ENCODE data around the gene CAPNS1.

Gene CAPNS1

GRCh38 chr19:36139473-36140303 is at the start of gene CAPNS1:
TSS of gene CAPNS1 (plus strand) at chr19:36140066. CDS start at chr19:36141012, 946 bp downstream.
- peak within 1 kb of the TSS; percentile 81 for H3K4me3 ChIP-seq
- DNase-seq (ENCODE audit: low spot score): peak; percentile 98
- TF ChIP-seq, protein P1, sequence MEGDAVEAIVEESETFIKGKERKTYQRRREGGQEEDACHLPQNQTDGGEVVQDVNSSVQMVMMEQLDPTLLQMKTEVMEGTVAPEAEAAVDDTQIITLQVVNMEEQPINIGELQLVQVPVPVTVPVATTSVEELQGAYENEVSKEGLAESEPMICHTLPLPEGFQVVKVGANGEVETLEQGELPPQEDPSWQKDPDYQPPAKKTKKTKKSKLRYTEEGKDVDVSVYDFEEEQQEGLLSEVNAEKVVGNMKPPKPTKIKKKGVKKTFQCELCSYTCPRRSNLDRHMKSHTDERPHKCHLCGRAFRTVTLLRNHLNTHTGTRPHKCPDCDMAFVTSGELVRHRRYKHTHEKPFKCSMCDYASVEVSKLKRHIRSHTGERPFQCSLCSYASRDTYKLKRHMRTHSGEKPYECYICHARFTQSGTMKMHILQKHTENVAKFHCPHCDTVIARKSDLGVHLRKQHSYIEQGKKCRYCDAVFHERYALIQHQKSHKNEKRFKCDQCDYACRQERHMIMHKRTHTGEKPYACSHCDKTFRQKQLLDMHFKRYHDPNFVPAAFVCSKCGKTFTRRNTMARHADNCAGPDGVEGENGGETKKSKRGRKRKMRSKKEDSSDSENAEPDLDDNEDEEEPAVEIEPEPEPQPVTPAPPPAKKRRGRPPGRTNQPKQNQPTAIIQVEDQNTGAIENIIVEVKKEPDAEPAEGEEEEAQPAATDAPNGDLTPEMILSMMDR (IDR thresholded peaks at IDR 0.05): no peak
- peak within 1 kb of the TSS; percentile 87 to 97 for H3K27ac ChIP-seq

GRCh38 chr19:36090910-36091695 is 48.8 kb upstream of the CAPNS1 start:
- no peak for DNase-seq (ENCODE audit: low spot score)
- no peak overlapping the region for H3K27ac ChIP-seq
- H3K4me3 ChIP-seq: no peak overlapping the region
- TF ChIP-seq, protein P1 (IDR thresholded peaks at IDR 0.05): no peak

DNA sequence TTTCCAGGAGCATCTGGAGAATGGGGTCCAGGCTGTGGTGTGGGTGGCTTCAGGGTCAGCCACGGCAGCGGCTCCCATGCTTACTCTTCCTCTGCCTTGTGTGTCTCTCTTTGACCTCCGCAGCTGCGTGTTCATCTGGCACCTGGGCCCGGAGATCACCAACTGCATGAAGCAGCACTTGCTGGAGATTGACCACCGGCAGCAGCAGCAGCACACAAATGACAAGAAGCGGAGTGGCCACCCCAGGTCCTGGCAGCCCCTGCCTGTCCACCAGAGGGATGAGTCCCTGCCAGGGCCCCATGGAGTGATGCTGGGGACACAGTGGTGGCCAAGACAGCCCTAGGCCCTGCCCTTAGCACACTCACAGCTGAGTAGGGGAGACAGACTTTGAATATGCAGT is 47.3 kb upstream of the CAPNS1 start:
- Histone ChIP-seq H3K27ac (no peak overlapping the region), H3K4me3 (no peak overlapping the region)
- DNase-seq (ENCODE audit: low spot score): no peak
- TF ChIP-seq, protein P1 (IDR thresholded peaks at IDR 0.05): no peak

DNA sequence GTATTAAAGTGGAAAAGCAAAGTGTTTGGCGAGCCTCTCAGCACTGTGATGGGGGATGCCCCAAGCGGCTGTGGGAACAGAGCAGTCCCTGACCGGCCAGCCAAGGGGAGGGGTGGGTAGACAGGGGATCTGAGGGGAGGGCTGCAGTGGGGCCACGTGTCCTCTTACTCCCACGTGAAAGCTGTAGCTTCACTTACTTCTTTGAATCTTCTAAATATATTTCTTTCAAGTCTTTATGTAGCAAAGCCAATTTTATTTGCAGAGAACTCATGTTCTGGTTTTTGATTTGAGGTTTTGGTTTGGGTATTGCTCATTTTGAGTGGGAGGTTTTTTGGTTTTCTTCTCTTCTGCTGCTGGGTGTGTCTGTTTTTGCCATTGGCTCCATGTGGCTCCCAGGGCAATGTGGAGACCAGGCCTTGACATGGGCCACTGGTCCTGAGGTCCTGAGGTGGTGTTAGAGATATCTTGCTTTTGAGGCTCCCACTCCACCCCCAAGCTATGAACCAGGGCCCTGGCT is 46.7 kb upstream of the CAPNS1 start:
- Histone ChIP-seq H3K4me3 (no peak overlapping the region), H3K27ac (no peak overlapping the region)
- TF ChIP-seq, protein P1 (IDR thresholded peaks at IDR 0.05): no peak
- DNase-seq (ENCODE audit: low spot score): no peak

- no peak for DNase-seq (ENCODE audit: low spot score)
- TF ChIP-seq, protein P1 (IDR thresholded peaks at IDR 0.05): no peak
- Histone ChIP-seq H3K27ac (no peak overlapping the region), H3K4me3 (no peak overlapping the region)
Observed at GRCh38 chr19:36093687-36094086, 46.2 kb upstream of the CAPNS1 start.

DNA sequence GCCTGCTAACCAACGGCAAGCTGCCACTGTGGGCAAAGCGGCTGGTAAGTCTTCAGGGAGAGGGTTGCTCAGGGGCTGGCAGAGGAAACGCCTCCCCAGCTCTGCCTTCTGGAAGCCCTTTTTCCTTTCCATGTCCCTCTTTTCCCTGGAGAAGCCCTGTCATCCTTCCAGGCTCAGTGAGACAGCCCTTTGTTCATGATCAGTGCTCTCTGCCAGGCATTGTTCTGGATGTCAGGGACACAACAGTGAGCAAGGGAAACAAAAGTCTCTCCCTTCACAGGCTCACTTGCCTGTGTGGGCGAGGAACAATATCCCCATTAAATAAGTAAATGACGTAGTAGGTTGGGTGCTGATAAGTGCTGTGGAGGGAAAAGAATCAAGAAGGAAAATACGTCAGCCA is 42.8 kb upstream of the CAPNS1 start:
- no peak for DNase-seq (ENCODE audit: low spot score)
- TF ChIP-seq, protein P1 (IDR thresholded peaks at IDR 0.05): no peak
- Histone ChIP-seq H3K27ac (peak overlapping the region in 1 of 2 donors; percentile 21), H3K4me3 (no peak overlapping the region)

Data from coronary artery (tissue), 2 donors.